Esophagus squamous epithelium (tissue), 4 donors: ENCODE results near the gene SPEM3.
"Not testable (repeated sequence)": the region's sequence is repeated elsewhere in the genome, so short reads cannot be mapped to it uniquely, and the experiment has no call there.

Experiments
- CTCF ChIP-seq, 6 experiments: fragments of 450-650 bp in 4 of 6; fragments of 200-600 bp in 2 of 6; sonication (generic) in 2 of 6; IDR thresholded peaks; one replicate each; pipeline ENCODE4 v1.5.1; 2016 to 2019; ENCODE audit warnings: antibody characterized with exemption in 6 of 6, mild to moderate bottlenecking in 4 of 6, moderate library complexity in 4 of 6
- POLR2A ChIP-seq, 4 donors: fragments of 450-650 bp; IDR thresholded peaks; one replicate each; pipeline ENCODE4 v1.6.1; 2017; ENCODE audit warnings: antibody characterized with exemption in 4 of 4, mild to moderate bottlenecking in 4 of 4, moderate library complexity in 3 of 4

DNA sequence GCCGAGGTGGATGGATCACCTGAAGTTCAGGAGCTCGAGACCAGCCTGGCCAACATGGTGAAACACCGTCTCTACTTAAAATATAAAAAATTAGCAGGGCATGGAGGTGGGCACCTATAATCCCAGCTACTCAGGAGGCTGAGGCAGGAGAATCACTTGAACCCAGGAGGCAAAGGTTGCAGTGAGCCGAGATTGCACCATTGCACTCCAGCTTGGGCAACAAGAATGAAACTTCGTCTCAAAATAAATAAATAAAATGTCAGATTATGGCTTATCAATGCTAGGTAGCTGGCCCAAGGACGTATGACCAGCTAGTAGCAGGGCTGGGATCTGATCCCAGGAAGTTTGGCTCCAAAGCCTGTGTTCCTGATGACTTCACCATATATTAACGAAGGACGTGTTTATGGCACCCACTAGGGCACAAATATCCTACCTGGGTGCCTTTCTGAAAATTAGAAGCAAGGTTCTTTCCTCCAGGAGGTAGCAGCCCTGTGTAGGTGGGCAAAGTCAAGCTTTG is 41.9 kb downstream of the SPEM3 start:
- TF ChIP-seq CTCF, POLR2A (IDR thresholded peaks at IDR 0.05): not testable (repeated sequence)
